HUDEP-2 (cell line): ENCODE results near the gene DNAAF5.
"Not testable (repeated sequence)": the region's sequence is repeated elsewhere in the genome, so short reads cannot be mapped to it uniquely, and the experiment has no call there.

Source experiments
- DNase-seq, 76 experiments: peaks; one replicate each; lab custom pipeline; 2025; ENCODE audit not compliant: unreplicated experiment in 76 of 76; lab: John Stamatoyannopoulos, UW

The DNAAF5 gene

GRCh38 chr7:728602-729001 is 2.1 kb downstream of the DNAAF5 start:
- no peak for DNase-seq

- DNase-seq, result no peak
Observed at GRCh38 chr7:729140-730000, 2.9 kb downstream of the DNAAF5 start.

GRCh38 chr7:730501-731439 is 4.3 kb downstream of the DNAAF5 start:
- no peak for DNase-seq

DNA sequence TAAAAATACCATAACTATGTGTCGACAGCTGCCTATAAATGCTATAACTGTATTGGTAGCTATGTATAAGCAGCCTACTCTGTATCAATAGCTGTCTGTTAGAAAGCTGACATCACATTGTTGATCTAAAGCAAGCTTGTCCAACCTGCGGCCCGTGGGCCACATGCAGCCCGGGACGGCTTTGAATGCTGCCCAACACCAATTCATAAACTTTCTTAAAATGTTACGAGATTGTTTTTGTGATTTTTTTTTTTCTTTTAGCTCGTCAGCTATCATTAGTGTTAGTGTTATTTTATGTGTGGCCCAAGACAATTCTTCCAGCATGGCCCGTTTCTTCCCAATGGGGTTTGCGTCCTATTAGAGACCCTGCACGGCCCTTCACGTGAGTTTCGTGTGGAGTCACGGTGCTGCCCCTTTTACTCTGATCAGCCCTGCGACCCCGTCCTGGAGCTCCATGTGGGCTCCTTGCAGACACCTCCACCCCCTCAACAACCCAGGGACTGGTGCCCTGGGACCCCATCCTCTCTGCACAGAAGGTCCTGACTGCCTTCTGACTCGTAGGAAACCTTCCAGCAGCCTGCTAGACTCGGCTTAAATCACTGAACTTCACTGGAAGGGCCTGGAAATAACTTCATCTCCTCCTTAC is 5.1 kb downstream of the DNAAF5 start:
- no peak for DNase-seq

DNA sequence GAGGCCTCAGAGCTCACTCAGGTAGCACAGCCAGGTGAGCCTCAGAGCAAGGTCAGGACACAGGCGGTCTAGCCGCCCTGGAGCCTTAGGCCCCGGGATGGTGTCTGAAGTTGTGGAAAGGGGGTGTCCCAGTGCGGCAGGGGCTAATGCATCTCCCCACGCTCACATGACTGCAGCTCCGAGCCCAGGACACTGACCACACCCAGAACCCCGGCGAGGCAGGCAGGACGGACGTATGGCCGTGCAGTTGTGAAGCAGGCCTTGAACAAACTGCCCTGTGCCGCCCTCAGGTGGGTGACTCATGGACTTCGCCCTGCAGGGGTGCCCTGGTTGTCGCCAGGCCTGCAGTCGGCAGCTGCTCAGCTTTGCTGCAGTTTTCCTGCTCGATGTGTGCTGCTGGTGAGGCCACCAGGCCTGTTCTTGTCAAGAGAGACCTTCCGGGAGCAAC is 5.6 kb downstream of the DNAAF5 start:
- DNase-seq, result peak in 26 of 76 experiments; percentile 1 to 58 (median 22)

DNA sequence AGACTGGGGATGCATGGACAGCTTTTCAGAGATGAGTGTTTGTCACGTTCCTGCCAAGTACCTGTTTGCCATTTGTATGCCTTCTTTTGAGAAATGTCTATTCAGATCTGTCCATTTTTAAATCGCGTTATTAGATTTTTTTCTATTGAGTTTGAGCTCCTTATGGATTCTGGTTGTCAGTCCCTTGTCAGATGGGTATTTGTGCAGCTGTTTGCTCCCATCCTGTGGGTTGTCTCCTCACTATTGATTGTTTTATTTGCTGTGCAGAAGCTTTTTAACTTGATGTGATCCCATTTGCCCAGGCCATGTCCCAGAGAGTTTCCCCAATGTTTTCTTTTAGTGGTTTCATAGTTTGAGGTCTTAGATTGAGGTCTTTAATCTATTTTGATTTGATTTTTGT is 6.1 kb downstream of the DNAAF5 start:
- no peak for DNase-seq

GRCh38 chr7:734214-734613 is 7.7 kb downstream of the DNAAF5 start:
- peak in 1 of 76 experiments; percentile 3 for DNase-seq

DNA sequence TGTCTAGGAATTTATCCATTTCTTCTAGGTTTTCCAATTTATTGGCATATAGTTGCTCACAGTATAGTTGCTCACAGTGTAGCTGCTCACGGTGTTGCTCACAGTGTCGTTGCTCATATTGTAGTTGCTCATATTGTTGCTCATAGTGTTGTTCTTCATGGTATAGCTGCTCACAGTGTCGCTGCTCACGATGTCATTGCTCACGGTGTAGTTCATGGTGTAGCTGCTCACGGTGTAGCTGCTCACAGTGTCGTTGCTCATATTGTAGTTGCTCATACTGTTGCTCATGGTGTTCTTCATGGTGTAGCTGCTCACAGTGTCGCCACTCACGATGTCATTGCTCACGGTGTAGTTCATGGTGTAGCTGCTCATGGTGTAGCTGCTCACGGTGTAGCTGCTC is 8.3 kb downstream of the DNAAF5 start:
- DNase-seq, result no peak

GRCh38 chr7:738241-738640 is 11.7 kb downstream of the DNAAF5 start:
- no peak for DNase-seq

DNA sequence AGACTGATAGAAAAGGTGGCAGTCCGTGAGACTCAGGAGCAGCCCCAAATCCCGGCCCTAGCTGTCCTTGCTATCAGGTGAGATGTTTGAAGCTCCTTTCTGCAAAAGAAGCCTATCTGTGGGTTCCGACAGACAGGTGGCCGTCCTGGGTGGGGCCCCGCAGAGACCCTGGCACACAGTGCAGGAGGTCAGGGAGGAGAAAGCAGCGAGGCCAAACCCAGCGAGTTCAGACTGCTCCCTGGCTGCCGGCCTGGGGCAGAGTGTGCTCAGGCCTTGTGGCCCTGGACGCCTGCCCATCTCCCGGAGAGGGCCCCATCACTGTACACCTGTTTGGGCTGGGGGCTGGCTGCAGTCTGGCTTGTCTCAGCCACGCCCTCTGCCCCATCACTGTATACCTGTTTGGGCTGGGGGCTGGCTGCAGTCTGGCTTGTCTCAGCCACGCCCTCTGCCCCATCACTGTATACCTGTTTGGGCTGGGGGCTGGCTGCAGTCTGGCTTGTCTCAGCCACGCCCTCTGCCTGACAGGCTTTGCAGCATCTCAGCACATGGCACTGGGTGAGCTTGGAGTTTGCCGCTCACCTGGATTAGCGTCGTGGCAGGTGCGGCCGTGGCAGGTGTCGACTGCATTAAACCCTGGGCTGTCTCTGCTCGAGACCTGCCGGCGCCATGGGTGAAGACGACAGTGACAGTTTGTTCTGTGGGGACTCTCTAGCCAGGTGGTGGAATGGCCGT is 12.4 kb downstream of the DNAAF5 start:
- no peak for DNase-seq

- no peak for DNase-seq
Observed at GRCh38 chr7:739455-739982, 13.0 kb downstream of the DNAAF5 start.

GRCh38 chr7:739983-740942 is 13.8 kb downstream of the DNAAF5 start:
- no peak for DNase-seq

DNA sequence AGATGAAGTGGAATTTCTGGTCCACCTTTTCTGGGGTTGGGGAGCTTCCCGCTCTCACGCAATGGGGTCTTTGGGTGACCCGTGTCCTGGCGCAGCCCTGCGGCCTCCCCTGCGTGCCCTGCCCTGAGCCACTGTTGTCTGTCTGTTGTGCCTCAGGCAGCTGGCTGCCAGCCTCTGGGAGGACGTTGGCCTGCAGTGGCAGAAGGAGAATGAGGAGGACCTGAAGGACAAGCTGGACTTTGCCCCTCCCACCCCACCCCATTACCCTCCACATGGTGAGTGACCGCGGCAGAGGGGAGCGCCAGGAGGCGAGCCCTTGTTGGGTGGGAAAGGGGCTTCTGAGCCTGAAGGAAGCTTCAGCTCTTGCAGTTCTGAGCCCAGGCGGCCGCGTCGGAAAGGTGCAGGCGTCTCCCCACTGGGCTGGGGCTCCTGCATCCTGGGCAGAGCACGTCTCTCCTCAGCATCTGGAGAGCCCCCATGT is 14.7 kb downstream of the DNAAF5 start:
- DNase-seq, result no peak

- no peak for DNase-seq
Observed at GRCh38 chr7:741850-742249, 15.4 kb downstream of the DNAAF5 start.

DNA sequence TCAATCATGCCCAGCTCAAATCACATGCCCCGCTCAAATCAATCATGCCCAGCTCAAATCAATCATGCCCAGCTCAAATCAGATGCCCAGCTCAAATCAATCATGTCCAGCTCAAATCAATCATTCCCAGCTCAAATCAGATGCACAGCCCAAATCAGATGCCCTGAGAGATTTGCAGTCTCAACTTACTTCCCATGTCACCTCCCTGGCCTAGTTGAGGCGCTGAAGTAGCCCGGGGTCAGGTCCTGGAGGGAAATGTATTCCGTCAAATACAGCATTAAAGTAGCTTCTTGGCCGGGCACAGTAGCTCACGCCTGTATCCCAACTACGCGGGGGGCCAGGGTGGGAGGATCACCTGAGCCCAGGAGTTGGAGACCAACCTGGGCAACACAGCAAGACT is 16.3 kb downstream of the DNAAF5 start:
- DNase-seq, result no peak

DNA sequence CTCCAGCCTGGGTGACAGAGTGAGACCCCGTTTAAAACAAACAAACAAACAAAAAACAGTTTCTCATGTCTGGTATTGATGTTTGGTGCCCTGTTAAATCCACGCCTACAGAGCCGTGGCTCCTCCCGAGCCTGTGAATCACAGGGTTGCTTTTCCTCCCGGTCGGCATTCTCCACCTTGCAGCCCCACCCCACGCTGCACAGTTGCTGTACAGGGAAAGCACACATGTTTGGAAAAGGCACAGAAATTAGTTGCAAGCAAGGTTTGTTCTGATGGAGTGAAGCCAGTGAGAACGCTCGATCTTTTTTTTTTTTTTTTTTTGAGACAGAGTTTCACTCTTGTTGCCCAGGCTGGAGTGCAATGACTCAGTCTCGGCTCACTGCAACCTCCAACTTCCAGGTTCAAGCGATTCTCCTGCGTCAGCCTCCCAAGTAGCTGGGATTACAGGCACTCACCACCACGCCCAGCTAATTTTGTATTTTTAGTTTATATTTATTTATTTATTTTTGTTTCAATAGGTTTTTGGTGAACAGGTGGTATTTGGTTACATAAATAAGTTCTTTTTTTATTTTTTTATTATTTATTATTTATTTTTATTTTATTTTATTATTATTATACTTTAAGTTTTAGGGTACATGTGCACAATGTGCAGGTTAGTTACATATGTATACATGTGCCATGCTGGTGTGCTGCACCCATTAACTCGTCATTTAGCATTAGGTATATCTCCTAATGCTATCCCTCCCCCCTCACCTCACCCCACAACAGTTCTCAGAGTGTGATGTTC is 17.0 kb downstream of the DNAAF5 start:
- not testable (repeated sequence) for DNase-seq

DNA sequence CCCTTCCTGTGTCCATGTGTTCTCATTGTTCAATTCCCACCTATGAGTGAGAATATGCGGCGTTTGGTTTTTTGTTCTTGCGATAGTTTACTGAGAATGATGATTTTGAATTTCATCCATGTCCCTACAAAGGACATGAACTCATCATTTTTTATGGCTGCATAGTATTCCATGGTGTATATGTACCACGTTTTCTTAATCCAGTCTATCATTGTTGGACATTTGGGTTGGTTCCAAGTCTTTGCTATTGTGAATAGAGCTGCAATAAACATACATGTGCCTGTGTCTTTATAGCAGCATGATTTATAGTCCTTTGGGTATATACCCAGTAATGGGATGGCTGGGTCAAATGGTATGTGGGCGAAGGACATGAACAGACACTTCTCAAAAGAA is 17.6 kb downstream of the DNAAF5 start:
- DNase-seq, result not testable (repeated sequence)

- no peak for DNase-seq
Observed at GRCh38 chr7:744854-745430, 18.4 kb downstream of the DNAAF5 start.
